ENCODE measurements around the gene TPR. TPM values are rescaled to one million over a fixed set of nuclear protein-coding genes. Genes with fewer than 3 reads are reported as not detected.

Gene TPR
- total RNA-seq, 1 donor from 2014 or later, result 250 TPM

DNA sequence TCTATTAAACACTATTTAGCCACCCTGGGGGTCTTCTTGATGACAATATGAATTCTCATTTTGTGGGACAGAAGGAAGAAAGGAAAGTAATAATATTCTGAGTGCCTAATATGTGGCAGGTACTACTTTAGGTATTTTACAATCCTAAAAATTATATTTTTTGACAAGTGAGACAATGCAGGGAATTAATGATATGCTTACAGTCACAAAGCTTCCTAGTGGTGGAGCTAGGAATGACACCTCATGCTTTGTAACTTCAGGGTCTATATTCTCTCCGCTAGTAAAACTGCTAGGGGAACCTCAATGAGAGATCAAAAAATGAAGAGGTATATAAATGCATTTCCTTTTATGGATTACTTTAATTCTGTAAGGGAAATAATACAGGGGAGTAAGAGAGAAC, 44.3 kb downstream of the TPR start:
- intact Hi-C loops (cut with micrococcal nuclease), result no loop called here

DNA sequence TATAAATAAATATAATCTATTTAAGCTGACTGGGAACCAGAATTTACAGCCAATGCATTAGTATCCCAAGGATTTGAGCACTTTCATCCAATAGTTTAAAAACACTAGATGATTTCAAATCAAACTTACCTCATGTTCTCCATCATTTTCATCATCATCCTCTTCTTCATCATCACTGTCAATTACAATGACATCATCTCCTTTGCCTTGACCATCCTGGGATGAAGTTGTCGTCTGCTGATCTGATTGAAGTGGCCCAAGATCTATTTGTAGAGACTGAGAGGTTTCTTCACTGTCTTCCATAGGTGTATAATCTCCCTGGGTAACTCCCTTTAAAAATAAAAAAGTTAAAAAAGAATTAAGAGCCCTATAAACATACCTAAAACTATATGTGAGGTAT, 47.7 kb downstream of the TPR start:
- intact Hi-C loops (cut with micrococcal nuclease), result no loop called here

DNA sequence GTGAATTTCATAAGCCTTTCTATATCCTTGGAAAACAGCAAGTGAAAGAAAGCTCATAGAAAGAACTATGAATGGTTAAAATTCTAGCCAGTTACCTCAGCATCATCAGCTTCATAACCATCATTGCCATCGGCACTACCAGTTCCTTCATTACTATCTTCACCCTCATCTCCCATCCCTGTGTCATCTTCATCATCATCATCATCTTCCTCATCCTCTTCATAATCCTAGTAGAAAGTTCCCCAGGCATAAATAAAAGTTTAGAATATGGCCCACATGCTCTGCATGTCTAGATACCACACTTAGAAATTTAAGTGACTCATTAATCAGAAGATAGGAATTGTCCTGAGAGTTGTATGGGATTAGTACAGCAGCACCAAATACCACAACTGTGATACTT, 49.0 kb downstream of the TPR start:
- intact Hi-C loops (cut with micrococcal nuclease), result no loop called here

DNA sequence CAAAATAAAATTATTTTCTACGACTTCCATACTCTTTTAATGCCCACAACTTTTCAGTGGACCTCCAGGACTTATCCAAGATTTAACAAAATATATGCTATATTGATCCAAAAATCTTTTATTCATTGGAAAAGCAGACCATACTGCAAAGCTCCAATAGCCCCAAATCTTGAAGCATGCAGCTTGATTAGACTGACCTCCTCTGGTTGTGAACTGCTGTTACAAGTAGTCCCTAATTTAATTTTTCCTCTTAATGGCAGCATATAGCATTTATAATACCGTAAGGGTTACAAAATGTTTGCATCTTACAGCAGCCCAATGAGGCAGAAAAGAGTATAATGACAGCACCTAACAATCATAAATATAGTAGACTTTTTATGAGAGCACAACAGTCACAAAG, 49.8 kb downstream of the TPR start:
- intact Hi-C loops (cut with micrococcal nuclease), result loop anchor here (1.0 to 2.0 kb wide), 7 partner anchors 20 to 604 kb away; partner anchors contain the start of genes ODR4 and TPR

DNA sequence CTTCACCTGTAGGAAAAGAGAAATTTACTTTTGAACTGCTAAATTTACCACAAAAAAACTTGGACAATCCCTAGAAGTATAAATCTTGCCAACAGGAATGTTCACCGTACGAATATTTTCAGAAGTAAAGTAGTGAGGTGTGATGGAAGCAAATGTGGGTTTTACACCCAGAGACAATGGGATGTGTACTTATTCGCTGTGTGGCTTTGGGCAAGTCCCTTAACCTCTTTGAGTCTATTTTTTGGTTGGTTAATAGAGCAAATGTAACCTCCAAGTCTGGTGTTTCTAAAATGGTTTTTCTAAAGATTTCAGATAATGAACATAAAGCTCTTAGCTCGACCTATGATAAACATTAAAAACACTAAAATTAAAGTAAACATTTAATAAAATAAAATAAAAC, 51.2 kb downstream of the TPR start:
- intact Hi-C loops (cut with micrococcal nuclease), result loop anchor here (2.0 to 5.0 kb wide), 3 partner anchors 37 to 603 kb away; no protein-coding TSS in a partner anchor

DNA sequence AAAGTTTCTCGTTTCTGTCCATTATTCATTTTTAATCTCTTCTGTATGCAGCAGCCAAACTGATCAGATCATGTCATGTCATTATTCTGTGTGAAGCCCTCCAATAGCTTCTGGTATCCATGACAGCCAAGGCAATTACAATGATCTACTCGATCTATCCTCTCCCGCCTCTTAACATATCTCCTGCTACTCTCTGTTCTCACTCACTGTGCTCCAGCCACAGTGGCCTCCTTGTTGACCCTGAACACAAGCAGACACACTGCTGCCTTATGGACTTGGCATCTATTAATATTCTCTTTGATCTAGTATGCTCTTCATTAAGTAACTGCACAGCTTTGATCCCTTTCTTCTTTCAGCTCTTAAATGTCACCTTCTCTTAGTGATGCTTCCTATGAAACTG, 59.5 kb downstream of the TPR start:
- intact Hi-C loops (cut with micrococcal nuclease), result no loop called here

DNA sequence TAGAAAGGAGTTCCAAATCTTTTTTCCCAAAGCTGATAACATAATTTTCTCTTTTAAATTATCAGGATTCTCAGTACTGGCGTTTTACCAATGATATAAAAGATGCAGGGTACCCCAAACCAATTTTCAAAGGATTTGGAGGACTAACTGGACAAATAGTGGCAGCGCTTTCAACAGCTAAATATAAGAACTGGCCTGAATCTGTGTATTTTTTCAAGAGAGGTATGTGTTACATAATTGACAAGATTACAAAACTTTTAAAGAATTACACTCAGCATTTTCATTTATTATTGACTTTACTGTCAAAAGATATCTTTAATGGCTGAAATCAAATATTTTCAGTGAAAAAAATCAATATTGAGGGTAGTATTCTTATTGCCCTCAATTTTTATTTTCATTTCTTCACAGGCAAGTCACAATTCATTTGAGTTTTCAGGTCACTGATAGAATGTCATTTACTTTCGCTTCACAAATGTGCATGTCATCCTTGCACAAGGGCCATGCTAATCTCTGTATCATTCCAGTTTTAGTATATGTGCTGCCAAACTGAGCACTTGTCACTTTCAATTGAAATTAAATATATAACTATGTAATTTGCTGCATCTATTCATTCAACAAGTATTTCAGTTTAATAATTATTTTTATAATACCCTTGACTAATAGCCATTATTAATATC, 63.5 kb downstream of the TPR start:
- intact Hi-C loops (cut with micrococcal nuclease), result no loop called here

DNA sequence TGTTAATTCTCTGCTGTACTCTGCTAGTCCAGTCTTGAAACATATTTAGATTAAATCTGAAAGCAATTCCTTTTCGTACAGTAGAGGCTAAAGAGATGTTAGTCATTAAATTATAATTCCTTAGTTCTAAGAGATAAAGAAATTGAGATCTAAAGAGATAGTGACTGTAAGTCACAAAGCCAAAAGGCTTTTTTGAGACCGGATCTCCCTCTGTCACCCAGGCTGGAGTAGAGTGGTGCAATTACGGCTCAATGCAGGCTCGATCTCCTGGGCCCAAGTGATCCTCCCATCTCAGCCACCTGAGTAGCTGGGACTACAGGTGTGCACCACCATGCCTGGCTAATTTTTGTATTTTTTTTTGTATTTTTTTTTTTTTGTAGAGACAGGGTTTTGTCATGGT, 64.7 kb downstream of the TPR start:
- intact Hi-C loops (cut with micrococcal nuclease), result no loop called here

DNA sequence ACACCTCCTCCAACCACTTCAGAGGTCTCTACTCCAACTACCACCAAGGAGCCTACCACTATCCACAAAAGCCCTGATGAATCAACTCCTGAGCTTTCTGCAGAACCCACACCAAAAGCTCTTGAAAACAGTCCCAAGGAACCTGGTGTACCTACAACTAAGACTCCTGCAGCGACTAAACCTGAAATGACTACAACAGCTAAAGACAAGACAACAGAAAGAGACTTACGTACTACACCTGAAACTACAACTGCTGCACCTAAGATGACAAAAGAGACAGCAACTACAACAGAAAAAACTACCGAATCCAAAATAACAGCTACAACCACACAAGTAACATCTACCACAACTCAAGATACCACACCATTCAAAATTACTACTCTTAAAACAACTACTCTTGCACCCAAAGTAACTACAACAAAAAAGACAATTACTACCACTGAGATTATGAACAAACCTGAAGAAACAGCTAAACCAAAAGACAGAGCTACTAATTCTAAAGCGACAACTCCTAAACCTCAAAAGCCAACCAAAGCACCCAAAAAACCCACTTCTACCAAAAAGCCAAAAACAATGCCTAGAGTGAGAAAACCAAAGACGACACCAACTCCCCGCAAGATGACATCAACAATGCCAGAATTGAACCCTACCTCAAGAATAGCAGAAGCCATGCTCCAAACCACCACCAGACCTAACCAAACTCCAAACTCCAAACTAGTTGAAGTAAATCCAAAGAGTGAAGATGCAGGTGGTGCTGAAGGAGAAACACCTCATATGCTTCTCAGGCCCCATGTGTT, 66.6 kb downstream of the TPR start:
- intact Hi-C loops (cut with micrococcal nuclease), result loop anchor here (10.0 kb wide), 4 partner anchors 676 to 1334 kb away; partner anchors contain the start of genes NIBAN1 and RNF2

DNA sequence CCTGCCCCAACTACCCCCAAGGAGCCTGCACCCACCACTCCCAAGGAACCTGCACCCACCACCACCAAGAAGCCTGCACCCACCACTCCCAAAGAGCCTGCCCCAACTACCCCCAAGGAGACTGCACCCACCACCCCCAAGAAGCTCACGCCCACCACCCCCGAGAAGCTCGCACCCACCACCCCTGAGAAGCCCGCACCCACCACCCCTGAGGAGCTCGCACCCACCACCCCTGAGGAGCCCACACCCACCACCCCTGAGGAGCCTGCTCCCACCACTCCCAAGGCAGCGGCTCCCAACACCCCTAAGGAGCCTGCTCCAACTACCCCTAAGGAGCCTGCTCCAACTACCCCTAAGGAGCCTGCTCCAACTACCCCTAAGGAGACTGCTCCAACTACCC, 67.6 kb downstream of the TPR start:
- intact Hi-C loops (cut with micrococcal nuclease), result loop anchor here (10.0 kb wide), 4 partner anchors 677 to 1333 kb away; partner anchors contain the start of genes NIBAN1 and RNF2

DNA sequence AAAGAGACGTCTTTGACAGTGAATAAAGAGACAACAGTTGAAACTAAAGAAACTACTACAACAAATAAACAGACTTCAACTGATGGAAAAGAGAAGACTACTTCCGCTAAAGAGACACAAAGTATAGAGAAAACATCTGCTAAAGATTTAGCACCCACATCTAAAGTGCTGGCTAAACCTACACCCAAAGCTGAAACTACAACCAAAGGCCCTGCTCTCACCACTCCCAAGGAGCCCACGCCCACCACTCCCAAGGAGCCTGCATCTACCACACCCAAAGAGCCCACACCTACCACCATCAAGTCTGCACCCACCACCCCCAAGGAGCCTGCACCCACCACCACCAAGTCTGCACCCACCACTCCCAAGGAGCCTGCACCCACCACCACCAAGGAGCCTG, 68.5 kb downstream of the TPR start:
- intact Hi-C loops (cut with micrococcal nuclease), result loop anchor here (1.0 to 10.0 kb wide), 5 partner anchors 69 to 1332 kb away; partner anchors contain the start of genes NIBAN1, ODR4, RNF2 and TPR

DNA sequence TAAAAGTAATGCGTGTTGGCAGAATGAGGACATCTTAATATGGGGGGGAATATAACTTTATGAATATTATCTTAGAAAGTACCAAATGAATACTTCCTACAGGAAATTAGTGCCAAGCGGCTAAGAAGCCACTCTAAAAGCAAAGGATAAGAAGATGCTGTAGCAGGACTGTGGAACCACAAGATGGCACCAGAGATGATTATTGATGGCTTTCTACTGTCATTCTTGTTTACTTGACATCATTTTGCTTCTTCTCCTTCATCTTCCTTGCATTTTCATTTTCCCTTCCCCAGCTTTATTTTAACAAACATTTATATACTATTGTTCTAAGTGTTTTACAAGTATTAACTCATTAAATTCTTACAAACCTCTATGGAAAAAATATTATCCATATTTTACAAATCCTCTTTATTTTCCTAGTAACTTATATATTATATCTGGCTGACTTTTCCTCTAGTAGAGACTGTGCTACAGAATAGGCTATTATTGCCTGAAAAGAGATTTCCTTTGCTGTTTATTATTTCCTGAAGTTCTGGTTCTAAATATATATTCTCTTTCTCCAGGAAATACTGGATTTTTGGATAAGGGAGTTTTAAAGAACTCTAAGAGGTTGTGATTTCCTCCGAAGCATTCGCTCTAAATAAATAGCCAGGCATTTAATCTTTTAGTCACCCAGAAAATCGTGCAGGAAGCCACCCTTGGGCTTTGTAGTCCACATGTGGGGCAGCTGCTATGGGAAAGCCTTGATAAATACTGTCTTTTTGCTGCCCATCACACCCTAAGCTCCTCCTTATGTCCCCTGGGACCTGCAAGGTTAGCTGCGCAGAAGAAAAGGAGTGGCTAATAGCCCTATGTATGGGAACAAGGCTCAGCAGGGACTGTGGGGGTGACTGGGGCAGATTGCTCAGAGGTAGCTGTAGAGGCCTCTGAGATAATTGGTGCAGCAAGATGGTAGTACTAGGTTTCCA, 69.8 kb downstream of the TPR start:
- intact Hi-C loops (cut with micrococcal nuclease), result loop anchor here (1.0 to 10.0 kb wide), 12 partner anchors 9 to 1330 kb away; partner anchors contain the start of genes IVNS1ABP, NIBAN1, PRG4 and RNF2

DNA sequence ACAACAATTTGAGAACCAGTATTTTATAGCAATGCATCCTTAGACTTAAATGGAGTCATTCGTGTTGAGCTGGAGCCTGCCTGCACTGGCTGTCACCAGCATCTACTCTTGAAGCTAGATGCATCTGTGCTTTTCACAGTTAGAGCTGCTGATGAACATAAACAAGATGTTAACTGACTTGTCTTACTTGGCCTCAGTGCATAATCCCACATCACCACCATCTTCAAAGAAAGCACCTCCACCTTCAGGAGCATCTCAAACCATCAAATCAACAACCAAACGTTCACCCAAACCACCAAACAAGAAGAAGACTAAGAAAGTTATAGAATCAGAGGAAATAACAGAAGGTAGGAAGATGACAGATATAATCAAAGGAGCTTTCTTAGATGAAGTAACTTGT, 71.1 kb downstream of the TPR start:
- intact Hi-C loops (cut with micrococcal nuclease), result loop anchor here (1.0 to 10.0 kb wide), 10 partner anchors 8 to 1329 kb away; partner anchors contain the start of genes IVNS1ABP, NIBAN1, PRG4 and RNF2

DNA sequence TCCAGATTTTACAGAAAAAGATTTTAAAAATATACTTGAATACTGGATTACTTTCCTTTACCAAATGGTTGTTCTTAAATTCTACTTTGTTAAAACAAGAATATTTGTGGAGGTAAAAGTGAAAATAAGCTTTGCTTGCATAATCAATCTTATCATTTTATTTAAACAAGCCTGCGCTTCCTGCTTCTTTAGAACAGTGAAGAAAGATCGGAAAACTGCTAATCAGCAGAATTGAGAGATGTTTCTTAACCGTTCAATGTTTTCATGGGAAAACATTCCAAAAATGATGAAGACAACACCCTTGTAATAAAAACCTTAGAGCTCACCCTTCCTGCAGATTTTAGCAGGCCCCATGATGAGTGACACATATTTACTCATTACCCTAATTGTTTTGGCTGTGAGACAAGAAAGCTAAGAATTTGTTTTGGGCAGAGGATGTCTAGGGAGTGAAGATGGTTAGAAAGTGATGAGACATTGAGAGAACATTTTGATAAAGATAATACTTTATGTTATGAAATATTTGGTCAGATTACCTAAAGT, 72.6 kb downstream of the TPR start:
- intact Hi-C loops (cut with micrococcal nuclease), result loop anchor here (5.0 to 10.0 kb wide), 7 partner anchors 682 to 1328 kb away; partner anchors contain the start of genes IVNS1ABP, NIBAN1, RNF2 and SWT1

DNA sequence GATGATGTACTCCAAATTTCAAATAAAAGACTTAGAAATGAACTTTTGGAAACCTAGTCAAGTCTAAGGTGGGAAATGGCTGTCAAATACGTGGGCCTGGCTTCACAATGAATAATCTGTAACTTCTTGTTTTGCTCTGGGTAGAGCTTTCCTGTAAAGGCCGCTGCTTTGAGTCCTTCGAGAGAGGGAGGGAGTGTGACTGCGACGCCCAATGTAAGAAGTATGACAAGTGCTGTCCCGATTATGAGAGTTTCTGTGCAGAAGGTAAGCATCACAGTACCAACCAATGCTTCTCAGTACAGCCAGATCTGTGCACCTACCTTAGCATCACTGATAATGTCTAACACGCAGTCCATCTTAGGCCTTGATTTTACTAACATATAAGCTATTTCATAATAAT, 73.6 kb downstream of the TPR start:
- intact Hi-C loops (cut with micrococcal nuclease), result loop anchor here (1.0 to 10.0 kb wide), 9 partner anchors 11 to 1327 kb away; partner anchors contain the start of genes IVNS1ABP, NIBAN1, RNF2 and SWT1

DNA sequence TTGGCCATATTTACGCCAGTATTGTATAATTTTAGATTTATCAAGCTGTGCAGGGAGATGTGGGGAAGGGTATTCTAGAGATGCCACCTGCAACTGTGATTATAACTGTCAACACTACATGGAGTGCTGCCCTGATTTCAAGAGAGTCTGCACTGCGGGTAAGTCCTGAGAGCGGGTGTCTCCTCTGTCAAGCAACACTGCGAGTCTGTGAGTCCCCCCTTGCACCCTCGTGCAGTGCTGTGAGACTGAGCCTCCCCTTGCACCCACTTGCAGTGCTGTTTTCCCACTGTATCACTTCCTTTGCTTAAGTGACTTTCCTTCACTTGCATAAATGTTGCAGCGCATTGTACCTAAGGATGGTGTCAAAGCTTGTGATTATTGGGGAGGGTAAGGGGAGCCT, 75.0 kb downstream of the TPR start:
- intact Hi-C loops (cut with micrococcal nuclease), result loop anchor here (2.0 to 10.0 kb wide), 8 partner anchors 17 to 1325 kb away; partner anchors contain the start of genes IVNS1ABP, NIBAN1, RNF2 and SWT1

DNA sequence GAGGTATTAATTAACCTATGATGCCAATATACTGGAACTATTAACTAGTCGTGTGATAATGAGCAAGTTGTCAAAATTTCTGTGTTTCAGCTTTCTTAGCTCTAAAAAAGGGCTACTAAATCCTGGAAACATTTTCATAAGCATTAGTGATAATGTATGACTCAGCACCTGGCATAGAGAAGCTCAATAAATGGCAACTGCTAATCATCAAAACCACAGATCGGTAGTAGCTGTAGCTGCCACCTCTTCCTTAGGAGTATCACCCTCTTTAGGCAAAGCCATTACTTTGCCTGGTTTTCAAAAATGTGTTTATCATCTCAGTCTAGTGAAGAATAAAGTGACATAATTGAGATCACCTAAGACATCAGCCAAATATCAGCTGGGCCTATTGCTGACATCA, 75.5 kb downstream of the TPR start:
- intact Hi-C loops (cut with micrococcal nuclease), result loop anchor here (5.0 kb wide), 1 partner anchor 1547 kb away; the partner anchor contains the start of gene EDEM3

DNA sequence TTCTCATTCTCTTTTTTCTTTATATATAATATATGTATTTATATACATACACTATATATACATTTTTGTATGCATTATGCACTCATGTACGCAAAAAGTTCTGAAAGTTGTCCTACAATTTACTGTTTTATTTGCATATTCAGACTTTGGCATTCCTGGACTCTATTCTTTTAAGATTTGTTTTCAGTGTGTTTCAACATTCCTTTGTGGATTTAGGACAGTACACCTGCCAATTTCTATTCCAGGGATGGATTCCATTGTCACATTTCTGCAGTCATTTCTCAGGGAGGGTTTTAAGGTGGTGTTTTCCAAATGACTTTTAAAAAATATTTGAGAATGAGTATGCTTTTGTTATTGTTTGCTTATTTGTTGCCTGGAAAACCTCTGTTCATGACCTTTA, 76.2 kb downstream of the TPR start:
- intact Hi-C loops (cut with micrococcal nuclease), result loop anchor here (5.0 kb wide), 1 partner anchor 1547 kb away; the partner anchor contains the start of gene EDEM3

DNA sequence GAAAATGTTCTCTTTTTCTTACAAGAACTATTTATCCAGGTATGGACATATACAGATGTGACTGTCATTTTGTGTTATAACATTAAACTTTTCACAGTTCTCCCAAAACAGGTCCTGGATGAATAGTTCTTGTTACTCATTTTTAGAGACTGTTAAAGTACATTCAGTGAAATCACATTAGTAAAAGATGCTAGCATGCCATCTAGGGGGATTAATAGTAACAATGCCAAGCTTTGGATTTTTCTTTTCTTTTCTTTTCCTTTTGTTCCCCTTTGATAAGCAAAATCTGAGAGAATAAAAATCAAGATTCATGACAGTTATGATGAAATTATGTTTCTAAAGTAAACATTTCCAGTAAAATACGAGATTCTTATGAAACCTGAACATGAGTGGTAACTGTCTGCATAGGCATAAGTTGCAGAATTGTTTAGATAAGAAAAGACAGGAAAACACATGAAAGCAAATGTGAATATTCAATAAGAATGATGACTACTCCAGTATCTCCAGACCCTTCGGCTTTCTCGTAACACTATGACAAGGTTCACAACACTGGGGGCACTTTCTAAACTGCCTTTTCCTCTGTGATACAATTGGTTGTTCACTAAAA, 77.5 kb downstream of the TPR start:
- intact Hi-C loops (cut with micrococcal nuclease), result loop anchor here (1.0 to 5.0 kb wide), 2 partner anchors 8 to 1545 kb away; partner anchors contain the start of gene EDEM3

DNA sequence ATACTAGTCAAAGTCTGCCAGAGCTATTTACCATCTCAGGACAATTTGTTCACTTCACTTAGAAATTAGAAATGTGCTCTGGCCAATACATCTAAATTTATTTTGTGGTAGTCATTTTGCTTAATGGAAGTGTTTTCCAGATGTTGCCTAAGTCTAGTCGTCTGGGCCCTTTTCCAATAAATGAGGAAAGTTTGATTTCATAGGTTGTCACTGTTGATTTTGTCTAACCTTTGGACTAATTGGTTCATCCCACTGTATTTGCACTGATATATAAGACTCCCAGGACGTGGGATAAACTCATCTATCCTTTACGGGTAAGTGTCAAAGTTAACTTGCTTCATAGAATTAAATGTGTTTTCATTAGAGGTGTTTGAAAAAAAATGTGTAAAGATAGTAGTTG, 79.1 kb downstream of the TPR start, which contains the start of gene PRG4:
TSS of gene PRG4 (plus strand) at position 300 of the 400 bp plus-strand sequence.
- intact Hi-C loops (cut with micrococcal nuclease), result loop anchor here (1.0 to 5.0 kb wide), 2 partner anchors 8 to 1544 kb away; partner anchors contain the start of gene EDEM3

Measured in T-helper 1 cell treated with Interleukin-12 subunit alpha and Interleukin-12 subunit beta and Interleukin-4 antibody, amounts not matched to agents 30 ng/mL and 1 ng/mL, for 36 hours (primary cell).